K562 (cell line): Measurements from ENCODE around the gene BNIPL. TPM values are rescaled to one million over a fixed set of nuclear protein-coding genes. Genes with fewer than 3 reads are reported as not detected.

Experiments
- ATAC-seq: fragments of 200-7000 bp; cut with Tn5 transposase; 3 replicates; pipeline ENCODE4 v1.9.1; 2020; ENCODE audit warnings: moderate library complexity
- BruUV-seq: library from RNA; stranded (reverse); fragments of 400-500 nt; replicated peaks from 2 replicates; lab custom pipeline; 2021; lab: Mats Ljungman, UMichigan
- CTCF ChIA-PET: fragments of 300-600 bp; formaldehyde crosslinking; extraction: SDS; loops from one replicate; lab custom pipeline; 2021; ENCODE audit warnings: low intra/inter-chr PET ratio; lab: Yijun Ruan, JAX
- POLR2A ChIA-PET: fragments of 300-600, 350-650 bp; sonication (Branson Sonifier 250); formaldehyde crosslinking; extraction: SDS; loops from one replicate; lab custom pipeline; 2021; ENCODE audit warnings: antibody characterized with exemption, inconsistent platforms; lab: Yijun Ruan, JAX
- DNase-seq, 4 experiments: peaks; one replicate each; pipeline versions ENCODE4 v3.0.0 to v3.0.0-alpha.2; 2011 to 2018; ENCODE audit warnings: low spot score in 3 of 4, mixed read lengths in 3 of 4; ENCODE audit errors: extremely low read depth in 1 of 4
- FAIRE-seq: peaks from 2 replicates; lab custom pipeline; 2011; peaks lifted over from hg19 to GRCh38; lab: Jason Lieb, UNC
- H2AFZ ChIP-seq: 2 replicates; pipeline ENCODE4 v1.6.0; 2011; ENCODE audit warnings: low read depth, low read length, control low read depth, inconsistent platforms
- H3K27ac ChIP-seq: fragments of 200-600 bp; 3 replicates; pipeline ENCODE4 v1.8.0; 2011; ENCODE audit warnings: low read depth, mild to moderate bottlenecking, control low read depth, inconsistent platforms, low read length, moderate library complexity, mixed read lengths; ENCODE audit errors: extremely low read depth
- H3K27me3 ChIP-seq, 2 experiments: fragments of 300-600 bp in 1 of 2; 2 replicates in 1 of 2; 3 replicates in 1 of 2; pipeline versions ENCODE4 v1.6.0 to v1.8.0; 2011; ENCODE audit warnings: inconsistent platforms in 2 of 2, low read length in 2 of 2, mild to moderate bottlenecking in 1 of 2, mixed read lengths in 1 of 2, moderate library complexity in 1 of 2; ENCODE audit not compliant: control insufficient read depth in 2 of 2, insufficient read depth in 2 of 2
- H3K36me3 ChIP-seq: fragments of 300-600 bp; 3 replicates; pipeline ENCODE4 v1.8.0; 2011; ENCODE audit warnings: mild to moderate bottlenecking, low read length, inconsistent platforms; ENCODE audit not compliant: control insufficient read depth, insufficient read depth
- H3K4me1 ChIP-seq, 2 experiments: fragments of 200-600 bp in 1 of 2; replicated peaks in 1 of 2; 2 replicates in 1 of 2; 3 replicates in 1 of 2; pipeline versions ENCODE4 v1.5.1 to v1.8.0; 2011; ENCODE audit warnings: inconsistent platforms in 2 of 2, low read length in 2 of 2, mild to moderate bottlenecking in 1 of 2, mixed read lengths in 1 of 2, moderate library complexity in 1 of 2; ENCODE audit not compliant: control insufficient read depth in 2 of 2, insufficient read depth in 2 of 2
- H3K4me2 ChIP-seq: 2 replicates; pipeline ENCODE4 v1.6.1; 2011; ENCODE audit warnings: low read length, control low read depth, inconsistent platforms, mixed read lengths; ENCODE audit not compliant: insufficient read depth
- H3K4me3 ChIP-seq: fragments of 200-600 bp; sonication (generic), shearing (Covaris generic); 2 replicates; pipeline ENCODE4 v1.5.1; 2016; ENCODE audit warnings: control low read depth, inconsistent platforms
- H3K79me2 ChIP-seq: fragments of 200-600 bp; 3 replicates; pipeline ENCODE4 v1.8.0; 2011; ENCODE audit warnings: low read length, inconsistent platforms; ENCODE audit not compliant: control insufficient read depth, insufficient read depth
- H3K9ac ChIP-seq, 2 experiments: 2 replicates each; pipeline versions ENCODE4 v1.6.0 to v1.6.1; 2011; ENCODE audit warnings: low read depth in 2 of 2, low read length in 2 of 2, control low read depth in 1 of 2, inconsistent platforms in 1 of 2, mild to moderate bottlenecking in 1 of 2, mixed read lengths in 1 of 2; ENCODE audit not compliant: insufficient read depth in 1 of 2
- H3K9me1 ChIP-seq: one replicate; pipeline ENCODE4 v1.6.0; 2011; ENCODE audit warnings: inconsistent platforms, mild to moderate bottlenecking, low read length, moderate library complexity; ENCODE audit not compliant: control insufficient read depth, insufficient read depth
- H3K9me3 ChIP-seq: replicated peaks from 2 replicates; pipeline ENCODE4 v1.5.1; 2011; ENCODE audit warnings: low read depth, low read length, inconsistent platforms; ENCODE audit not compliant: control insufficient read depth, insufficient read depth
- H4K20me1 ChIP-seq: replicated peaks from 2 replicates; pipeline ENCODE4 v1.6.1; 2011; ENCODE audit warnings: low read length, inconsistent platforms, mixed read lengths; ENCODE audit not compliant: control insufficient read depth, insufficient read depth
- ADNP ChIP-seq: fragments of 200-800 bp; sonication (Bioruptor generic); IDR thresholded peaks from 2 replicates; pipeline ENCODE4 v1.6.1; 2016; ENCODE audit warnings: missing genetic modification characterization, missing compliant biosample characterization
- IRF2 ChIP-seq: sonication (generic); formaldehyde crosslinking; IDR thresholded peaks from 2 replicates; pipeline ENCODE4 v1.8.1; 2022; ENCODE audit warnings: mild to moderate bottlenecking, missing genetic modification reagents
- MBD1 ChIP-seq: fragments of 250-450 bp; sonication (Bioruptor Pico); IDR thresholded peaks from 2 replicates; pipeline ENCODE4 v1.8.0; 2022; ENCODE audit warnings: inconsistent platforms
- POLR2H ChIP-seq: IDR thresholded peaks from 2 replicates; pipeline ENCODE4 v1.6.1; 2016; ENCODE audit warnings: missing genetic modification characterization, low read depth, mild to moderate bottlenecking, control low read depth, missing compliant biosample characterization, moderate library complexity
- RBFOX2 ChIP-seq: fragments of 200-400 bp; formaldehyde crosslinking; IDR thresholded peaks from 2 replicates; pipeline ENCODE4 v1.6.1; 2017; ENCODE audit warnings: low read depth, mild to moderate bottlenecking, low read length, moderate library complexity
- ZBTB49 ChIP-seq: sonication (generic); formaldehyde crosslinking; IDR thresholded peaks from 2 replicates; pipeline ENCODE4 v1.8.0; 2022; ENCODE audit warnings: missing genetic modification reagents, mild to moderate bottlenecking, borderline replicate concordance
- ZFX ChIP-seq: sonication (generic); formaldehyde crosslinking; IDR thresholded peaks from 2 replicates; pipeline ENCODE4 v1.8.0; 2022; ENCODE audit warnings: mild to moderate bottlenecking, missing genetic modification reagents, moderate library complexity
- ZNF12 ChIP-seq: sonication (generic); formaldehyde crosslinking; IDR thresholded peaks from 2 replicates; pipeline ENCODE4 v1.4.0; 2020; ENCODE audit warnings: mild to moderate bottlenecking, missing genetic modification reagents
- ZSCAN29 ChIP-seq: fragments of 450-650 bp; IDR thresholded peaks from 2 replicates; pipeline ENCODE4 v1.6.1; 2017
- WGBS: fragments of 100-300 bp; shearing (Covaris generic); methylation state at CpG from one replicate; pipeline ENCODE4 v1.1.6; 2016; ENCODE audit warnings: low coverage, mixed read lengths; ENCODE audit not compliant: insufficient coverage; ENCODE audit errors: missing lambda C conversion rate; 5-methylcytosine and 5-hydroxymethylcytosine counted together
- in situ Hi-C: fragments of 300-500 bp; cut with MboI; formaldehyde crosslinking; loops from 4 replicates; pipeline ENCODE4 v1.15.0; 2018; ENCODE audit warnings: inconsistent platforms, mixed read lengths
- intact Hi-C: fragments of 100-400 bp; cut with micrococcal nuclease; formaldehyde crosslinking; loops from 2 replicates; pipeline ENCODE4 v1.14.2; 2022
- polyA plus RNA-seq, 8 experiments: library from polyadenylated mRNA; depleted of rRNA in 4 of 8; stranded (reverse) in 5 of 8; unstranded in 3 of 8; fragments of >200 nt; fragmentation: Nextera tagmentation in 2 of 8; fragmentation: Illumina TruSeq in 1 of 8; extraction: Ambion mirVana in 2 of 8; extraction: Trizol in 1 of 8; gene quantifications; 2 replicates each; pipeline versions ENCODE4 v1.2.1 to v1.2.3, GENCODE V29; 2011 to 2014; ENCODE audit warnings: inconsistent platforms in 1 of 8, missing spikeins in 1 of 8
- total RNA-seq, 7 experiments: library from RNA; depleted of rRNA in 6 of 7; stranded (reverse); fragments of >200 nt in 6 of 7; fragmentation: Illumina TruSeq in 2 of 7; extraction: Trizol in 2 of 7; gene quantifications; 2 replicates each; pipeline versions ENCODE4 v1.2.1 to v1.2.3, GENCODE V29; 2011 to 2021; ENCODE audit warnings: low replicate concordance in 1 of 7
- TF ChIP-seq, protein P1 (sequence below), 3 experiments: fragments of 200-800 bp in 1 of 3; sonication (Bioruptor generic) in 1 of 3; sonication (generic) in 1 of 3; formaldehyde crosslinking in 1 of 3; IDR thresholded peaks; 2 replicates each; pipeline versions ENCODE4 v1.6.1 to v1.8.0; 2016 to 2022; ENCODE audit warnings: mild to moderate bottlenecking in 2 of 3, missing compliant biosample characterization in 2 of 3, missing genetic modification characterization in 2 of 3, missing genetic modification reagents in 1 of 3
- TF ChIP-seq, protein P2 (sequence below): fragments of 450-650 bp; IDR thresholded peaks from 2 replicates; pipeline ENCODE4 v1.6.1; 2014; ENCODE audit warnings: low read depth, mild to moderate bottlenecking, moderate library complexity, borderline replicate concordance

BNIPL gene
- total and polyA plus RNA-seq, 9 of the 15 experiments (the other 6 are each of a cell fraction or from before 2014, with no cell fraction given): 0.08 to 1.4 (median 0.68) TPM

GRCh38 chr1:151061704-151062103, 25.3 kb downstream of the BNIPL start:
- no peaks in the 10 kb centered on the region for H4K20me1 ChIP-seq
- peaks cover 40% of the 10 kb centered on the region for H3K36me3 ChIP-seq
- H3K27ac ChIP-seq: peak overlapping the region; percentile 91
- POLR2A ChIA-PET: interaction anchor here (0.6 to 1.4 kb wide), 6 partner anchors 8 to 265 kb away, joined by 3 to 4 read pairs (median 3); partner anchors contain the start of gene PI4KB
- BruUV-seq: no TSS peak
- H3K4me1 ChIP-seq: peaks cover 22 to 24% of the 10 kb centered on the region in 2 experiments
- H3K9ac ChIP-seq: peak overlapping the region in 1 of 2 experiments; percentile 92; a peak in 2 of 4 replicates
- no peak for TF ChIP-seq ZSCAN29
- TF ChIP-seq, protein P1, sequence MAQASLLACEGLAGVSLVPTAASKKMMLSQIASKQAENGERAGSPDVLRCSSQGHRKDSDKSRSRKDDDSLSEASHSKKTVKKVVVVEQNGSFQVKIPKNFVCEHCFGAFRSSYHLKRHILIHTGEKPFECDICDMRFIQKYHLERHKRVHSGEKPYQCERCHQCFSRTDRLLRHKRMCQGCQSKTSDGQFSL (CRISPR knock-in tag; IDR thresholded peaks at IDR 0.05): no peak
- TF ChIP-seq, protein P1 (tag; IDR thresholded peaks at IDR 0.05): no peak
- TF ChIP-seq POLR2H (tag): peak; percentile 22; the same call in 1 of the 2 replicates
- no peak for TF ChIP-seq ADNP
- no peak for TF ChIP-seq IRF2 (CRISPR knock-in tag)
- TF ChIP-seq ZNF12 (CRISPR knock-in tag): no peak
- TF ChIP-seq, protein P2, sequence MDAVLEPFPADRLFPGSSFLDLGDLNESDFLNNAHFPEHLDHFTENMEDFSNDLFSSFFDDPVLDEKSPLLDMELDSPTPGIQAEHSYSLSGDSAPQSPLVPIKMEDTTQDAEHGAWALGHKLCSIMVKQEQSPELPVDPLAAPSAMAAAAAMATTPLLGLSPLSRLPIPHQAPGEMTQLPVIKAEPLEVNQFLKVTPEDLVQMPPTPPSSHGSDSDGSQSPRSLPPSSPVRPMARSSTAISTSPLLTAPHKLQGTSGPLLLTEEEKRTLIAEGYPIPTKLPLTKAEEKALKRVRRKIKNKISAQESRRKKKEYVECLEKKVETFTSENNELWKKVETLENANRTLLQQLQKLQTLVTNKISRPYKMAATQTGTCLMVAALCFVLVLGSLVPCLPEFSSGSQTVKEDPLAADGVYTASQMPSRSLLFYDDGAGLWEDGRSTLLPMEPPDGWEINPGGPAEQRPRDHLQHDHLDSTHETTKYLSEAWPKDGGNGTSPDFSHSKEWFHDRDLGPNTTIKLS: no peak
- no peak for TF ChIP-seq ZBTB49 (CRISPR knock-in tag)
- no peak for TF ChIP-seq MBD1 (CRISPR knock-in tag)
- TF ChIP-seq RBFOX2: peak; percentile 47
- TF ChIP-seq ZFX (CRISPR knock-in tag): no peak
- FAIRE-seq (peak; percentile 6), ATAC-seq (no peak), DNase-seq (no peak)
- no peaks in the 10 kb centered on the region for H3K27me3 ChIP-seq
- H3K4me2 ChIP-seq: peak overlapping the region; percentile 96
- H2AFZ ChIP-seq: no peak overlapping the region
- intact Hi-C loops (no loop called here), in situ Hi-C loops (no loop called here)
- no peaks in the 10 kb centered on the region for H3K9me1 ChIP-seq
- H3K79me2 ChIP-seq: peaks cover 84% of the 10 kb centered on the region
- H3K9me3 ChIP-seq: no peaks in the 10 kb centered on the region
- 8% methylated on average over 2 of the region's 2 CpGs for WGBS
- H3K4me3 ChIP-seq: peak overlapping the region; percentile 95
- CTCF ChIA-PET: no interaction called here
